Neuronal stem cell (in vitro differentiated cells): ENCODE results near the gene MORC3.
"Not testable (repeated sequence)": the region's sequence is repeated elsewhere in the genome, so short reads cannot be mapped to it uniquely, and the experiment has no call there.

ENCODE experiments used
- DNase-seq: peaks from one replicate; pipeline ENCODE4 v3.0.0-alpha.2; 2013; ENCODE audit warnings: low spot score
- H2AFZ ChIP-seq: one replicate; pipeline ENCODE4 v1.6.1; 2013; ENCODE audit warnings: mild to moderate bottlenecking, low read length, inconsistent platforms
- H2AK5ac ChIP-seq: 2 replicates; pipeline ENCODE4 v1.6.1; 2013; ENCODE audit warnings: low read depth, mild to moderate bottlenecking, inconsistent platforms, low read length, moderate library complexity, mixed read lengths
- H2BK120ac ChIP-seq: 2 replicates; pipeline ENCODE4 v1.6.1; 2013; ENCODE audit warnings: low read depth, mild to moderate bottlenecking, inconsistent platforms, low read length, moderate library complexity, mixed read lengths
- H2BK12ac ChIP-seq: one replicate; pipeline ENCODE4 v1.6.1; 2013; ENCODE audit warnings: low read length, inconsistent platforms
- H2BK15ac ChIP-seq: 2 replicates; pipeline ENCODE4 v1.6.1; 2013; ENCODE audit warnings: mild to moderate bottlenecking, low read length, inconsistent platforms, mixed read lengths
- H2BK5ac ChIP-seq: one replicate; pipeline ENCODE4 v1.6.1; 2013; ENCODE audit warnings: inconsistent platforms, mild to moderate bottlenecking, low read length, moderate library complexity
- H3K14ac ChIP-seq: one replicate; pipeline ENCODE4 v1.6.1; 2013; ENCODE audit warnings: low read length, inconsistent platforms
- H3K18ac ChIP-seq: 2 replicates; pipeline ENCODE4 v1.6.1; 2013; ENCODE audit warnings: low read length, inconsistent platforms
- H3K23ac ChIP-seq: 2 replicates; pipeline ENCODE4 v1.6.1; 2013; ENCODE audit warnings: low read depth, mild to moderate bottlenecking, mixed read lengths, low read length, inconsistent platforms; ENCODE audit not compliant: poor library complexity
- H3K27ac ChIP-seq: replicated peaks from 3 replicates; pipeline ENCODE4 v1.5.1; 2013; ENCODE audit warnings: low read length, inconsistent platforms
- H3K27me3 ChIP-seq, 3 experiments: 2 replicates each; pipeline ENCODE4 v1.6.1; 2013; ENCODE audit warnings: low read length in 3 of 3, mild to moderate bottlenecking in 2 of 3, inconsistent platforms in 1 of 3, low read depth in 1 of 3, mixed read lengths in 1 of 3, moderate library complexity in 1 of 3; ENCODE audit not compliant: control insufficient read depth in 3 of 3, insufficient read depth in 3 of 3
- H3K36me3 ChIP-seq, 2 donors: replicated peaks in 1 of 2; 2 replicates each; pipeline ENCODE4 v1.6.1; 2013; ENCODE audit warnings: low read length in 2 of 2; ENCODE audit not compliant: control insufficient read depth in 2 of 2, insufficient read depth in 2 of 2
- H3K4ac ChIP-seq: 2 replicates; pipeline ENCODE4 v1.6.1; 2013; ENCODE audit warnings: inconsistent platforms, mild to moderate bottlenecking, low read length, moderate library complexity
- H3K4me1 ChIP-seq, 2 donors: 1 replicate in 1 of 2; 2 replicates in 1 of 2; pipeline ENCODE4 v1.6.1; 2013; ENCODE audit warnings: low read length in 2 of 2, low read depth in 1 of 2; ENCODE audit not compliant: control insufficient read depth in 2 of 2, insufficient read depth in 1 of 2
- H3K4me2 ChIP-seq: one replicate; pipeline ENCODE4 v1.6.1; 2013; ENCODE audit warnings: mild to moderate bottlenecking, low read length, inconsistent platforms; ENCODE audit not compliant: insufficient read depth, poor library complexity, severe bottlenecking
- H3K4me3 ChIP-seq, 2 donors: 2 replicates each; pipeline ENCODE4 v1.5.1; 2013; ENCODE audit warnings: low read length in 2 of 2, mild to moderate bottlenecking in 2 of 2, inconsistent platforms in 1 of 2, moderate library complexity in 1 of 2
- H3K79me1 ChIP-seq: one replicate; pipeline ENCODE4 v1.6.1; 2013; ENCODE audit warnings: low read depth, mild to moderate bottlenecking, inconsistent platforms, low read length, moderate library complexity
- H3K9ac ChIP-seq: one replicate; pipeline ENCODE4 v1.6.1; 2013; ENCODE audit warnings: mild to moderate bottlenecking, low read depth, low read length, inconsistent platforms; ENCODE audit not compliant: poor library complexity
- H3K9me3 ChIP-seq, 2 donors: replicated peaks in 1 of 2; 2 replicates each; pipeline versions ENCODE3 to v1.6.1; 2013; ENCODE audit warnings: low read length in 2 of 2, mild to moderate bottlenecking in 2 of 2, inconsistent platforms in 1 of 2, low read depth in 1 of 2, mixed read lengths in 1 of 2, moderate library complexity in 1 of 2; ENCODE audit not compliant: control insufficient read depth in 2 of 2, insufficient read depth in 1 of 2
- H4K8ac ChIP-seq: one replicate; pipeline ENCODE4 v1.6.1; 2013; ENCODE audit warnings: low read depth, mild to moderate bottlenecking, inconsistent platforms, low read length, moderate library complexity
- H4K91ac ChIP-seq: one replicate; pipeline ENCODE4 v1.6.1; 2013; ENCODE audit warnings: low read length, low read depth, mild to moderate bottlenecking, inconsistent platforms; ENCODE audit not compliant: poor library complexity
- WGBS, 2 donors: extraction: QIAGEN DNeasy Blood & Tissue Kit; methylation state at CpG; one replicate each; pipeline ENCODE4 v1.1.7; 2013; ENCODE audit warnings: missing lambda C conversion rate in 2 of 2, mixed read lengths in 1 of 2; ENCODE audit not compliant: insufficient read length in 2 of 2, insufficient replicate concordance in 1 of 2; ENCODE audit errors: extremely low coverage in 2 of 2; 5-methylcytosine and 5-hydroxymethylcytosine counted together

The MORC3 gene

DNA sequence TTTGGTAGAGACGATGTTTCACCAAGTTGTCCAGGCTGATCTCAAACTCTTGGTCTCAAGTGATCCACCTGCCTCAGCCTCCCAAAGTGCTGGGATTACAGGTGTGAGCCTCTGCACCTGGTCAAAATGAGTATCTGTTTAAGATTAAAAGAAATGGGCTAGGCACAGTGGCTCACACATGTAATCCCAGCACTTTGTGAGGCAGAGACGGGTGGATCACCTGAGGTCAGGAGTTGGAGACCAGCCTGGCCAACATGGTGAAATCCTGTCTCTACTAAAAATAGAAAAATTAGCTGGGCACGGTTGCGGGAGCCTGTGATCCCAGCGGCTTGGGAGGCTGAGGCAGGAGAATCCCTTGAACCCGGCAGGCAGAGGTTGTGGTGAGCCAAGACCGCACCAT is 22.6 kb downstream of the MORC3 start:
- not testable (repeated sequence) for H2AK5ac ChIP-seq, H4K91ac ChIP-seq, H3K9me3 ChIP-seq, H3K27ac ChIP-seq, H2BK12ac ChIP-seq, DNase-seq, H3K79me1 ChIP-seq, H3K4ac ChIP-seq, H3K14ac ChIP-seq, H3K4me2 ChIP-seq, H2BK120ac ChIP-seq, H2AFZ ChIP-seq, H3K18ac ChIP-seq, H3K4me1 ChIP-seq, H3K27me3 ChIP-seq, H2BK5ac ChIP-seq, H3K4me3 ChIP-seq, H4K8ac ChIP-seq, H3K23ac ChIP-seq, H3K9ac ChIP-seq, H2BK15ac ChIP-seq
- H3K36me3 ChIP-seq = peaks cover 32 to 99% of the 10 kb centered on the region in 2 donors
- WGBS, 2 donors = no CpG with 5 or more reads among the region's 7 CpGs

DNA sequence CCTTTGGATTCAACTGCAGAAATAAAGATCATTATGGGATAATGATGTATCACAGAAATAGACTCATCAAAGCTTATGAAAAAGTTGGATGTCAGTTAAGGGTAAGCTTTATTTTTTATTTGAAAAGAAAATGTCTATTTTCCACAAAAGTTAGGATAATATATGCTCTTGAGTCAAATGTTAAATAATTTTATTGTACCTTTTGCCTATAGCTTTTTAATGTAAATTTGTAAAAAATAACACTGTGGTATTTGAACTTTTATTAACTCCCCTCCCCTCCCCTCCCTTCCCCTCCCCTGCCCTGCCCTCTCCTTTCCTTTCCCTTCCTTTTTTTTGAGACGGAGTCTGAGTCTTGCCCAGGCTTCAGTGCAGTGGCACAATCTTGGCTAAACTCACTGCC is 24.9 kb downstream of the MORC3 start:
- Histone ChIP-seq H4K91ac (no peak overlapping the region), H3K9me3 (no peaks in the 10 kb centered on the region), H2BK5ac (no peak overlapping the region), H4K8ac (no peak overlapping the region), H2AFZ (no peak overlapping the region), H3K14ac (no peak overlapping the region), H3K4ac (no peak overlapping the region), H3K18ac (no peak overlapping the region), H3K4me1 (no peaks in the 10 kb centered on the region), H3K27ac (no peak overlapping the region), H3K4me2 (no peak overlapping the region), H2BK120ac (no peak overlapping the region), H3K9ac (no peak overlapping the region), H3K4me3 (no peak overlapping the region), H2BK15ac (no peak overlapping the region), H3K27me3 (no peaks in the 10 kb centered on the region), H3K79me1 (no peaks in the 10 kb centered on the region), H2AK5ac (no peak overlapping the region), H2BK12ac (no peak overlapping the region), H3K36me3 (peaks cover 30 to 98% of the 10 kb centered on the region in 2 donors), H3K23ac (no peak overlapping the region)
- no peak for DNase-seq
- no CpG with 5 or more reads among the region's 1 CpG for WGBS, 2 donors

DNA sequence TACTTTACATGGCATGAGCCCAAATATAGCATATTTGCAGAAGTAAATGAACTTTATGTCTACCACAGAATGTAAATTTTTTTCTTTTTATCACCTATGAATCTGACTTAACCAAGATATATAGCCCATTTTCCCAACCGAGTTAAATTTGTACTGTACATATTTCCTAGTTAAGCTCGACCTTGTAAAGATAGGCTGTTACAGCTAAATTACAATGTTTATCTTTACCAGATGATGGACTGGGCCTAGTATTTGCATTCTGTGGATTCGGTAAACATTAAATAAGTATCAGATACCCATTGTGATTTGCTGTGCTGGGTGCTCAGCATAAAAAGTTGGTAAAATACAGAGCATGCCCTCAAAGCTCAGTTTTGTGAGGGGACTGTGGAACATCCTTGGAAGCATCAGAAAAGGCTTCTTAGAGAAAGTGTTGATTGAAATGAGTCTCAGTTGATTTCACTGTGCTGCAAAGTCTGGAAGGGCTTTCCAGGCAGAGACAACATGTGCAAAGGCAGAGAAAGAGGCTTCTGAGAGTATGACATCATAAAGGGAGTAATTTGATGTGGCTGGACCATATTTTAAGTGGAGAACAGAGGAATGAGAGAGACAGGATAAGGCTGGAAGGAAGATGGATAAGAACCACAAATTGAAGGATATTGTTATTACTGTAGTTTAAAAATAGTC is 27.4 kb downstream of the MORC3 start:
- Histone ChIP-seq H3K4me2 (no peak overlapping the region), H3K27ac (no peak overlapping the region), H4K8ac (no peak overlapping the region), H3K4me1 (no peaks in the 10 kb centered on the region), H3K79me1 (no peaks in the 10 kb centered on the region), H2AK5ac (no peak overlapping the region), H3K4me3 (no peak overlapping the region), H3K18ac (no peak overlapping the region), H3K9me3 (no peaks in the 10 kb centered on the region), H2AFZ (no peak overlapping the region), H3K9ac (no peak overlapping the region), H4K91ac (no peak overlapping the region), H3K27me3 (no peaks in the 10 kb centered on the region), H2BK12ac (no peak overlapping the region), H2BK120ac (no peak overlapping the region), H3K14ac (no peak overlapping the region), H3K23ac (no peak overlapping the region), H2BK15ac (no peak overlapping the region), H3K36me3 (peaks cover 26 to 99% of the 10 kb centered on the region in 2 donors), H2BK5ac (no peak overlapping the region), H3K4ac (no peak overlapping the region)
- WGBS, 2 donors = no CpG with 5 or more reads among the region's 3 CpGs
- DNase-seq = no peak

DNA sequence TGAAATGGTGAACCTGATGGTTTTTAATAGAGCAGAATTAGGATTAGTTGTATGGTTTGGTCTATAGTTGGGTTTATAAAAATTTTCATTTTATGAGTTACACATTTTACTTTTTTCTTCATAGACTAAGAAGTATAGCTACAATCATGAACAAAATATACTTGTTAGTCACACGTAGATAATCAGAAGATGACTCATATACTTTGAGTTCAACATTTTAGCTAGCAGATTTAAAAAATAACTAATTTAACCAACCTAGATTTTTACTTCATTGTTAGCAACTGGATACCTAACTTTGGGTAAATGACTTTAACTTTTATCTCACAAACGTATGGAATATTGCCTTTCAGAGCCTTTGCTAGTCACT is 27.9 kb downstream of the MORC3 start:
- H4K91ac ChIP-seq = no peak overlapping the region
- no peak overlapping the region for H4K8ac ChIP-seq
- no peak overlapping the region for H2BK120ac ChIP-seq
- H3K4me1 ChIP-seq = no peaks in the 10 kb centered on the region
- no peak overlapping the region for H3K27ac ChIP-seq
- H3K27me3 ChIP-seq = no peaks in the 10 kb centered on the region
- no peak for DNase-seq
- H3K79me1 ChIP-seq = no peaks in the 10 kb centered on the region
- no peak overlapping the region for H2AK5ac ChIP-seq
- no peak overlapping the region for H3K4ac ChIP-seq
- no peak overlapping the region for H3K23ac ChIP-seq
- no peak overlapping the region for H2BK12ac ChIP-seq
- H3K9me3 ChIP-seq = no peaks in the 10 kb centered on the region
- no CpG with 5 or more reads among the region's 2 CpGs for WGBS, 2 donors
- no peak overlapping the region for H3K4me3 ChIP-seq
- H3K4me2 ChIP-seq = no peak overlapping the region
- H2BK5ac ChIP-seq = no peak overlapping the region
- H2AFZ ChIP-seq = no peak overlapping the region
- no peak overlapping the region for H3K9ac ChIP-seq
- H3K36me3 ChIP-seq = peaks cover 25 to 97% of the 10 kb centered on the region in 2 donors
- no peak overlapping the region for H2BK15ac ChIP-seq
- H3K14ac ChIP-seq = no peak overlapping the region
- no peak overlapping the region for H3K18ac ChIP-seq
